ENCODE results near the gene FA2H.

FA2H gene, protein sequence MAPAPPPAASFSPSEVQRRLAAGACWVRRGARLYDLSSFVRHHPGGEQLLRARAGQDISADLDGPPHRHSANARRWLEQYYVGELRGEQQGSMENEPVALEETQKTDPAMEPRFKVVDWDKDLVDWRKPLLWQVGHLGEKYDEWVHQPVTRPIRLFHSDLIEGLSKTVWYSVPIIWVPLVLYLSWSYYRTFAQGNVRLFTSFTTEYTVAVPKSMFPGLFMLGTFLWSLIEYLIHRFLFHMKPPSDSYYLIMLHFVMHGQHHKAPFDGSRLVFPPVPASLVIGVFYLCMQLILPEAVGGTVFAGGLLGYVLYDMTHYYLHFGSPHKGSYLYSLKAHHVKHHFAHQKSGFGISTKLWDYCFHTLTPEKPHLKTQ
- long read RNA-seq: 0 reads

GRCh38 chr16:74774223-74775139 lies at the start of gene FA2H:
Gene FA2H (minus strand): TSS chr16:74774820. CDS start chr16:74774755, 65 bp downstream.
- Histone ChIP-seq H3K4me3 (replicated peaks; ENCODE audit: insufficient read depth, low read length) (peak within 1 kb of the TSS; percentile 36), H3K27ac (replicated peaks) (no peak within 1 kb of the TSS), H3K27me3 (ENCODE audit: insufficient read depth, poor library complexity, severe bottlenecking) (peaks cover 22% of the 10 kb centered on the region)
- peak; percentile 43 to 65 for DNase-seq (ENCODE audit: low read depth in 1 of 2, low spot score in 1 of 2)
- TF ChIP-seq REST (IDR thresholded peaks at IDR 0.05; ENCODE audit: insufficient replicate concordance, low read depth): no peak
- no peak for TF ChIP-seq CTCF (IDR thresholded peaks at IDR 0.05; ENCODE audit: insufficient read depth, low read length)
- no peak for TF ChIP-seq SPI1 (IDR thresholded peaks at IDR 0.05; ENCODE audit: borderline replicate concordance, low read depth)
- TF ChIP-seq POLR2AphosphoS5 (IDR thresholded peaks at IDR 0.05; ENCODE audit: low read depth): no peak
- no peak for TF ChIP-seq GABPA (IDR thresholded peaks at IDR 0.05; ENCODE audit: low read depth)

DNA sequence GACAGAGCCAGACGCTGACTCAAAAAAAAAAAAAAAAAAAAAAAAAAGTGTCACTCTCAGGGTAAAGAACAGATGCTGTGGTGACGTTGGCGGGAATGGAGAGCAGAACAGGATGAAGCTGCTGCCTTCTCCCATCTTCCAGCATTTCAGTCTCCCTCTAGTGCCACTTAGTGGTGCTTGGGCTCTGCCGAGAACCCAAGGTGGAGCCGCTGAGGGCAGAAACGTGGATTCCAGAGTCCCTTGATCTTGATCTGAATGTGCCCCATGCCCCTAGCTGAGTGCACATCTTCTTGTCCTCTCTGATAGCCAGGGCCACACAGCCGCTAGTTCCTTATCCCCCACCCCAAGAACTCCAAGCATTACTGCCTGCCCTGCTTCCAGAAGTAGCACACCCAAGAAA lies 43.2 kb upstream of the FA2H start:
- no peak for TF ChIP-seq CTCF (IDR thresholded peaks at IDR 0.05; ENCODE audit: insufficient read depth, low read length)
- TF ChIP-seq SPI1 (IDR thresholded peaks at IDR 0.05; ENCODE audit: borderline replicate concordance, low read depth): no peak
- no peak for TF ChIP-seq GABPA (IDR thresholded peaks at IDR 0.05; ENCODE audit: low read depth)
- TF ChIP-seq REST (IDR thresholded peaks at IDR 0.05; ENCODE audit: insufficient replicate concordance, low read depth): no peak
- no peak for TF ChIP-seq POLR2AphosphoS5 (IDR thresholded peaks at IDR 0.05; ENCODE audit: low read depth)
- Histone ChIP-seq H3K27ac (replicated peaks) (no peak overlapping the region), H3K27me3 (ENCODE audit: insufficient read depth, poor library complexity, severe bottlenecking) (peaks cover 5% of the 10 kb centered on the region), H3K4me3 (replicated peaks; ENCODE audit: insufficient read depth, low read length) (no peak overlapping the region)
- no peak for DNase-seq (ENCODE audit: low read depth in 1 of 2, low spot score in 1 of 2)

GRCh38 chr16:74813109-74813641 lies 38.6 kb upstream of the FA2H start:
- Histone ChIP-seq H3K4me3 (replicated peaks; ENCODE audit: insufficient read depth, low read length) (no peak overlapping the region), H3K27me3 (ENCODE audit: insufficient read depth, poor library complexity, severe bottlenecking) (no peaks in the 10 kb centered on the region), H3K27ac (replicated peaks) (no peak overlapping the region)
- peak; percentile 22 to 70 for DNase-seq (ENCODE audit: low read depth in 1 of 2, low spot score in 1 of 2)
- TF ChIP-seq SPI1 (IDR thresholded peaks at IDR 0.05; ENCODE audit: borderline replicate concordance, low read depth) (no peak), CTCF (IDR thresholded peaks at IDR 0.05; ENCODE audit: insufficient read depth, low read length) (peak; percentile 86), POLR2AphosphoS5 (IDR thresholded peaks at IDR 0.05; ENCODE audit: low read depth) (no peak), GABPA (IDR thresholded peaks at IDR 0.05; ENCODE audit: low read depth) (no peak), REST (IDR thresholded peaks at IDR 0.05; ENCODE audit: insufficient replicate concordance, low read depth) (no peak)

Measured in HL-60 (cell line).